GM18867 (cell line): ENCODE results near the gene VPS54.
"Not testable (repeated sequence)": the region's sequence is repeated elsewhere in the genome, so short reads cannot be mapped to it uniquely, and the experiment has no call there.

Experiments
- ATAC-seq: cut with Tn5 transposase; IDR thresholded peaks from one replicate; pipeline ENCODE4 v1.9.1; 2021; ENCODE audit warnings: mild to moderate bottlenecking, moderate library complexity; ENCODE audit not compliant: unreplicated experiment

VPS54 gene

DNA sequence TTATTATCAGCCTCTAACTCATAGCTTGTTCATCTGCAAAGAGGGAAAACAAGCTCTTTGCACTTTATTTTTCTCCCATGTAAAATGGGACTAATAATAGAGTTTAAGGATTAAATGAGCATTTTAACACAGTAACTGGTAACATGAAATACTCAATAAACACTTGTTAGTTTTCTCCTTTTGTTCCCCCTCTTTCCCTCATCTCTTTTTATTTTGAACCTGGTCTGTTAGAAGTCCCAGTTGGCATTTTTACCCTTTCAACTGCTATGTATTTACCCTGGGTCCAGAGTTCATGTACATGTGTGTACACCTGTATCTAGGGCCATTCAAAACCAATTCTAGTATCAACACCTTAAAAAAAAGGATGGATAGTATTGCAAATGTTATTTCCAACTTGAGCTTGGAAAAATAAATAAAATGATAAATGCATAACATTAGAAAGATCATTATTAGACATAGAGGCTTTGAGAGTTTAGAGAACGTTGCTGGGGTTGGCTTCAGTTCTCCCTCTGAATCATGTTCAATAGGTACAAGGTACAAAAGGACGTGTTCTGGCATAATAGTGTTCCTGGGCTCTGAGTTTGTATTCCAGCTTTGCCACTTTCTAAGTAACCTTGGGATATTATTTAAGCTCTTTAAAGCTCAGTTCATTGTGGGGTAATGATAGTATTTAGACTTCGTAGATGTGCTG is 5.2 kb upstream of the VPS54 start:
- no peak for ATAC-seq

- no peak for ATAC-seq
These were observed 4.4 kb upstream of the VPS54 start for GRCh38 chr2:64023485-64024258.

DNA sequence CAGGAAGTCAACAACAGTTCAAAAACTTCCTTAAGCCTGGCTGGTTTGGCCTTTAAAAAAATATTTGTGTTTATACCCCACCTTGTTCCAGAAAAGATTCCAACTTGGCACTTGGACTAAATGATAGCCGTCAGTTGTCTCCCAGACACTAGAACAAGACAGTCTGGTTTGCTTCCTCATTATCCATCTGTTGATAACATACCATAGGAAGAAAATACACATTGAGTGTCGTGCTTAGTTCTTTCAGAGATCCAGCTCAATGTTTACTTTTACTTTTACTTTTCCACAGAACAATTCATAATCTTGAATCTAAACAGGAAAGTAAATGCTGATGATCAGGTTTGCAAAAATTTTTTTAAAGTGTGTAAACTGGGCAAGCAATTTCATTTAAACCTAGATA is 2.4 kb upstream of the VPS54 start:
- no peak for ATAC-seq

DNA sequence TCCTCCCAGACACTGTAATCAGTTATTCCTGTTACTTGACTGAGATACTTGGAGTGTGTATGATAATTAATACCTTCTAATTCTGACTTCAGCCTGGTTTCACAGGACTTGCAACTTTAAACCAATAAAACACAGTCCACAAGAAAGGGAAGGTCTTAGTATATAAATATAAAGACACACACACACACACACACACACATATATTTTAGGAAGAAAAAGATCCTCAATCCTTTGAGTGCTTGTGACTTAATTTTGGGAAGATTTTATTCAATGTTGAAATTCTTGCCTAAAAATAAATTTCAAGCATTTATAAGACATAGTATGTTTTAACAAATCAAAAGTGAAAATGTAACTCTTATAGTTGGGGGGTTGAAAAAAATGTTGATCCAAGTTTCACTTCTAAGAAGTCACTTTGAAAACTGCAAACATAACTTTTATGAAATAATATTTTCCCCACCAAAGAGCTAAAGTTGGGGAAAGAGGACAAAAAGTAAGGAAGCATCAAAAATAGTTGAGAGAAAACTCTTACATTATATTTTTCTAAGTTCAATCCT is 824 bp upstream of the VPS54 start:
- no peak for ATAC-seq

DNA sequence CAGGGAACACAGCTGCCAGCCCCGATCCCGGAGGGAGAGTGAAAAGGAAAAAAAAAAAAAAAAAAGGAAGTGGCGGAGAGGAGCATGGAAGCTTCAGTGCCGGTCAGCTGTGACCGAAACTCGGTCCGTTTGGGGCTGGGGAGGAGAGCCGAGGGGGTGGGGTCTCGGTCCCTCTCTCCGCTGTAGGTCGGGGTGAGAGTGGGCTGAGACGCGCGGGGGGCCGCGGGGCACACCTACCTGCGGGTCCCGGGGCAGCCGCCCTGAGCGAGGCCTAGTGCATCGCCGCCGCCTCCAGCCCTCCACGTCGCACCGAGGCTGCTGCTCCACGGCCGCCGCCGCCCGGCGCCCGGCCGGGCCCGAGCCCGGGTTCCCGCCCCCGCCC is 536 bp downstream of the VPS54 start:
- ATAC-seq = no peak

GRCh38 chr2:64017811-64018700 is 1.2 kb downstream of the VPS54 start:
- ATAC-seq = no peak

DNA sequence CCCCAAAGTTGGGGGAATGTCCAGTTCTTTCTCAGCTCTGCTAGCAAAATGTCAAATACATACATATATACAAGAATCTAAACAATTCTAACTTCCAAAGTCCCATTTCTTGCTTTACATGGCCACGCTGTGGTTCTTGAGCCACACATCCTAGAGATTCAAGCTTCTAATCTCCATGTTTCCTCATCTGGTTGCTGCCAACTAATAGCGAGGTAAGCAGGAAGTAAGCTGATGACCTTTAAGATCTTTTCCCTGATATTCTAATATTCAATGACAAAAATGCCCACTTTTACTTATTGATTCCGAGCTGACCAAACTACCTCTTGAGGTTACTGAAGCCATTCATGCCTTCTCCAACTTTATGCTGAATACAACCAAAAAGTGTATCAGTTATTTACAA is 3.3 kb downstream of the VPS54 start:
- ATAC-seq = no peak

- no peak for ATAC-seq
These were observed 3.8 kb downstream of the VPS54 start for GRCh38 chr2:64015391-64015790.

DNA sequence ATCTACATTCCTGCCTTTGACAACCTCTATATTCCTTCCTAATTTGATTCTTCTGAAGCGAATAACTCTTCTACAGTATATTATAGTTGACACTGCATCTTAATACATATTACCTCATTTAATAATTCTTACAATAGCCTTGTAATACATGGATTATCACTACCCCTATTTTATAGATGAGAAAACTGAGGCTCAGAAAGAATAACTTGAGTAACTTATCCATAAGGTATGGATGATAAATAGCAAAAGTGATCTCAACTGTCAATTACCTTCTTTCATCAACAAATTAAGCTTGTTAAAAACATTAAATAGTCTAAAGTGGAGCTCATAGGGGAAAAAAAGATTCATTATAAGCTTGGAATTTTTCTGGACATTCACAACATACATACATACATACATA is 4.6 kb downstream of the VPS54 start:
- no peak for ATAC-seq

DNA sequence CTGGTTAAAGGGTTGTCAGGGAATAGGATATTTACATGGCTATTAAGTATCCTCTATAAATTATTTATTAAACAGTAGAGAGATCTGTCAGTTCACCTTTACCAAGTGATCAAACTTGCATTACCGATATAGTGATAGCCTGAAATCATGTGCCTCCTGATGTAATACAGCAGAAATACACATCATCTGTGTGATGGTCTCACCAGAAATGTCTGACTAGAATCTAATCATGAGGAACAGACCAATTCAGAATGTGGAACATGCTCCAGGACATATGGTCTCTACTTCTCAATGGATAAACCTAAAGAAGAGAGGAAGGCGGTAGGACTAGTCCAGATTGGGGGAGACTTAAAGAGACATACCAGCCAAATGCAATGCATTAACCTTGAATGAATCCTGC is 6.2 kb downstream of the VPS54 start:
- ATAC-seq = no peak

DNA sequence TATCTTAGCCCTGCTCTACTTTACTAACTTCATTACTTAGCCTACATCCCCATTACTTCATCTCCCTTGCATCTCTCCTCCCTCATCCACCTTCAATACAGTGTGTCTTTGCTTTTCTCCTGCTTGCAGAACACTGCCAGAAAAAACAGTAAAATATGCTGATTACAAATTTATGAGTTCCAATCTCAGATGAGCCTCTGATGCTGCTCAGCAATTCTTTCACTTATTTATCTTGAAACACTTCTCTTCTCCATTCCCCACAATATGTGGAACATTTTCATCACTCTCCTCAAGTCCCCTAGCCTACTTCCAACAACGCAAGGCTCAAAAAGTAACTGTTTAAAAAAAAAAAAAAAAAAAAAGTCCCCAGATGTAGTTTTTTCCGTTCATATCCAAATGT is 7.1 kb downstream of the VPS54 start:
- no peak for ATAC-seq

DNA sequence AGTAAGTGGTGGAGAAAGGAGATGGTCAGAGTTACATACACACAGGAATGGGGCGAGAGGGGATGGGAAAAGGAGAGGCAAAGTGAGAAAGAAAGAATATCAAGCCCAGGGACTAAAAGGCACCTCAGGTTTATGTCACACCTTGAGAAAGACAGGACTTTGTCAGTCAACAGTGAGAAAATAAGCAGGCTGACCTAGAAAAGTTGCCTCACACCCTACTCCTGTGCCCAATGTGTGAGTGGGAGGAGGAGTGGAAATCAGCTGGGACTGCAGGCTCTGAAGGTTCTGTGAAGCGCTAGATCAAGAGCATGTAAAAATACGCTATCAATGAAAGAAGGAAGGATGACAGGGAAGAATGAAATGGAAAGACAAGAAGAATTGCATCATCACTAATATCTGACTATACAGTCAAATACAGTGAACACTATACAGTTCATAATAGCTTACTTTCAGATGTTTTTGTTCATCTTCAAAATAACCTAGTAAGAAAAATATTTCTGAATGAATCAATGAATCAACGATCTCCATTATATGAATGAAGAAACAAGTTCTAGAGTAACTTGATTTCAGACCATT is 10.7 kb downstream of the VPS54 start:
- ATAC-seq = no peak

GRCh38 chr2:64007924-64008323 is 11.3 kb downstream of the VPS54 start:
- ATAC-seq = no peak

DNA sequence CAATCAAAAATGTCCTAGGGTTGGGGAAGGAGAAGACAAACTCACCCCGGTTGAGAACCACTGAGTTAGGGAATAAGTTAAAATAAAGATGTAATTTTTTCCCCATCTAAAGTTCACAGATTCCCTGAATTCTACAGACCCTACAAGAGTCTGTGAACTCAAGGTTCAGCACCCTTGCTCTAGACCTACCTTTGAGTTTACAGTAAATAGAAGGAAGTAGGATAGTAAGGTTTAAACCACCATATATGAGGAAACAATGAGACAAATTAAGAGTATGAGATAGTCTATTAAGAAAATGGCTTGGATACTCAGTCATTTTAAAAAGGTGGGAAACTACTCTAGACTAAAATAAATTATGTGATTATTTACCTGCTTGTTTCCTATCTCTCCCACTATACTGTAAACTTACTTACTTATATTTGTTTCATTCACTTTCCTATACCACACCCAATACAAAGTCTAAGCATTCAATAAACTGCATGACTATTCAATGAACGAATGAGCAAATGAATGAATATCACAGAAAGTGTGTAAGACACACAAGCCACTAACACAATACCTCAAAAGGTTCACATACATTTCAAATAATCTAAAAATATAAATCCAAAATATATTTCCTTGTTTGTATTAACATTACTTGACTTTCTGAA is 13.4 kb downstream of the VPS54 start:
- ATAC-seq = no peak

DNA sequence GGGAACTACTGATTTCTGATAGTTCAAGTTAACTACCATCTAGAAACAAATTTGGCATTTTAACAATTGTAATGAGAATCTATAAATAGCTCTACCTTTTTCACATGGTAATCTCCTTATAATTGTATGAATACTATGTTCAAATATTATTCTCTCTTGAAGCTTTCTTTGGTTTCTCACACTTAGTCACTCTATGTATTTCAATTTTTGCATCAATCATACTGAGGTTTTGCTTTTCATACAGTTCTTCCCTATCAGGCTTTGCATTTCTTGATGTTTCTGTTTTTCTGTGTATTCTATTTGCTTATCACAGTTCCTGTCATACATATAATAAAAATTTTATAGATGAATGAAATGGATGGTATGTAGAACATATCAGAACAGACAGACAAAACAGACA is 16.0 kb downstream of the VPS54 start:
- ATAC-seq = no peak

DNA sequence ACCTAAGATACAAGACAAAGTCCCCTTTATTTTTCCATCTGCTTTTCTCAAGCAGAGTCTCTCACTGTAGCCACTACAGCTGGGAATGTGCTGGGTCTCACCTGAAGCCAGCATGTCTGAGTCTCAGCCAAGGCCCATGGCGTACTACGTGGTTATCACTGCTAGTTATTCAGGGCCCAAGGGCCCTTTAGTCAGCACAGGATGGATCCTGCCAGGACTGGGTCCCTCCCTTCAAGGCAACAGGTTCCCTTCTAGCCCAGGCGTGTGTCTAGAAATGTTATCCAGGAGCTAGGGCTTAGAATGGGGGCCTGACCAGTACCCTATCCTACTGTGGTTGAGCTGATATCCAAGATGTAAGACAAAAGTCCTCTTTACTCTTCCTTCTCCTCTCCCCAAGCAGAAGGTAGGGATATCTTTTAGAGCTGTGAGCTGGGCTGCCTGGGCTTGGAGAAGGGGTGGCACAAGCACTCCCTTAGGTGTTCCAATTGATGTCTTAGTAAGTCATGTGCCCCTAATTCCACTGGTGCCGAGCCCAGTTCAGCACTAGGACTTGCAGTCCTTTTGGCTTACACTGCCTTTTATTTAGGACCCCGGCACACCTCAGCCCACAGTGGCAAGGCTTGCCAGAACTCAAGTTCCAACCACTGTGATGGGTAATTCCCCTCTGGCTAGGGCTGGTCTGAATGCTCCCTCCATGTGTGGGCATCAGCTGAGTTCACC is 17.7 kb downstream of the VPS54 start:
- ATAC-seq = no peak

DNA sequence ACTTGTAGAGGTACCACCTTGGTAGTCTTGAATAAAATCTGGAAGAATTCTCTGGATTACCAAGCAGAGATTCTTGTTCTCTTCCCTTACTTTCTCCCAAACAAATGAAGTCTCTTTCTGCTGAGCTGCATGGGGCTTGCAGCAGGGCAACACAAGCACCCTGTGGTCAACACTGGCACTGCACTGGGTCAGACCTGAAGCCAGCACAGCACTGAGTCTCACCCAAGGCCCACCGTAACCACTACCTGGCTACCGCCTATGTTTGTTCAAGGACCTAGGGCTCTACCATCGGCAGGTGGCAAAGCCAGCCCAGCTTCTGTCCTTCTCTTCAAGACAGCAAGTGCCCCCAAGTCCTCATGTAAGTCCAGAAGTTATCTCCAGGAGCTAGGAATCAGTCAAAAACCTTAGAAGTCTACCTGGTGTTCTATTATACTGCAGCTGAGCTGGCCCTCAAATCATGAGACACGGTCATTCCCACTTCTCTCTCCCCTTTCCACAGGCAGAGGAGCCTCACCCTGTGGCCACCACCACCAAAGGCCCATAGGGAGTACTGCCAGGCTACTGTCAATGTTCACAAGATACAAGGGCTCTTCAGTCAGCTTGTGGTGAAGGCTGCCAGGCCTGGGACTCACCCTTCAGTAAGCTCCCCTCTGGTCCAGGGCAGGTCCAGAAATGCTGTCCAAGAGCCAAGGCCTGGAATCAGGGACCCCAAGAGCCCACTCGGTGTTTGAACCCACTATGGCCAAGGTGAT is 18.4 kb downstream of the VPS54 start:
- ATAC-seq = no peak

DNA sequence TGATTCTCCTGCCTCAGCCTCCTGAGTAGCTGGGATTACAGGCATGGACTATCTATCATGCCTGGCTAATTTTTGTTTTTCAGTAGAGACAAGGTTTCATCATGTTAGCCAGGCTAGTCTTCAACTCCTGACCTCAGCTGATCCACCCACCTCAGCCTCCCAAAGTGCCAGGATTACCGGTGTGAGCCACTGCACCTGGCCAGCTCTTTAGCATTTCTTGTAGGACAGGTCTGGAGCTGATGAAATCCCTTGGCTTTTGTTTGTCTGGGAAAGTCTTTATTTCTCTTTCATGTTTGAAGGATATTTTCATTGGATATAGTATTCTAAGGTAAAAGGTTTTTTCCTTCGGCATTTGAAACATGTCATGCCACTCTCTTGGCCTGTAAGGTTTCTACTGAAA is 20.2 kb downstream of the VPS54 start:
- no peak for ATAC-seq

DNA sequence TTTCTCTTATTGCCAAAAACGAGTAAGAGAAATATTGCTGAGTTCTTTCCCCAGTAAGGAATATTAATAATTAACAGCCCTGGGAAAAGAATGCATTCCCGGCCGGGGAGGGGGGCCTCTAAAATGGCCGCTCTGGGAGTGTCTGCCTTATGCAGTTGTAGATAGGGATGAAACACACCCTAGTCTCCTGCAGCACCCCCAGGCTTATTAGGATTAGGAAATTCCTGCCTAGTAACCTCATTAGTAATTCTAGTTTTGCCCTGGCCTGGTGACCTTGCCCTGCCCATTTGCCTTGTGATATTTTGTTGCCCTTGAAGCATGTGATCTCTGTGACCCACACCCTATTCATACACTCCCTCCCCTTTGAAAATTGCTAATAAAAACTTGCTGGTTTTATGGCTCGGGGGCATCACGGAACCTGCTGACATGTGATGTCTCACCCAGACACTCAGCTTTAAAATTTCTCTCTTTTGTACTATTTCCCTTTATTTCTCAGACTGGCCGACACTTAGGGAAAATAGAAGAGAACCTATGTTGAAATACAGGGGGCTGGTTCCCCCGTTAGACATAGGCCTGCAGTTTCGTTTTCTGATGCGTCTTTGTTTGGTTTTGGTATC is 22.5 kb downstream of the VPS54 start:
- not testable (repeated sequence) for ATAC-seq
